Peyer's patch (tissue), 4 donors: Measurements from ENCODE around the gene DNAJC15.

Experiments used
- POLR2A ChIP-seq, 2 donors: fragments of 450-650 bp; IDR thresholded peaks; one replicate each; pipeline ENCODE4 v1.5.1; 2017; ENCODE audit warnings: antibody characterized with exemption in 2 of 2, mild to moderate bottlenecking in 2 of 2, moderate library complexity in 2 of 2
- TF ChIP-seq, protein P1 (sequence below), 6 experiments: fragments of 450-650 bp in 4 of 6; fragments of 200-600 bp in 2 of 6; sonication (generic) in 1 of 6; IDR thresholded peaks; one replicate each; pipeline ENCODE4 v1.5.1; 2017 to 2019; ENCODE audit warnings: antibody characterized with exemption in 6 of 6, mild to moderate bottlenecking in 3 of 6, moderate library complexity in 1 of 6

DNA sequence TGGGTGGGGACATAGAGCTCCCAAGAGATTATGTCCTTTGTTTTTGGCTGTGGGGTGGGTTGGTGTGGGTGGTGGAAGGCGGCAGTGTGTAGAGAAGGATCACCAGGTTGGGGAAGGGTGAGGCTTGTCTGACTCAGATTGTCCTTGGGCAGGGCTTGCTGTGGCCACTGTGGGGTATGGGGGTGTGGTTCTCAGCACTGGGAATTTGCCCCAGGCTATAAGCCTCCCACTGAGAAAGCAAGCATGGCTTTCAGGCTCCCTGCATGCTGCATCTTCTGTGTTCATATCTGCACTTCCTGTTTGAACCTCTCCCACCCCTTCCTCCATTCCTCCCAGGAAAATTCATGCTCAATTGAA lies 34.9 kb downstream of the DNAJC15 start:
- TF ChIP-seq POLR2A (IDR thresholded peaks at IDR 0.05): no peak
- TF ChIP-seq, protein P1, sequence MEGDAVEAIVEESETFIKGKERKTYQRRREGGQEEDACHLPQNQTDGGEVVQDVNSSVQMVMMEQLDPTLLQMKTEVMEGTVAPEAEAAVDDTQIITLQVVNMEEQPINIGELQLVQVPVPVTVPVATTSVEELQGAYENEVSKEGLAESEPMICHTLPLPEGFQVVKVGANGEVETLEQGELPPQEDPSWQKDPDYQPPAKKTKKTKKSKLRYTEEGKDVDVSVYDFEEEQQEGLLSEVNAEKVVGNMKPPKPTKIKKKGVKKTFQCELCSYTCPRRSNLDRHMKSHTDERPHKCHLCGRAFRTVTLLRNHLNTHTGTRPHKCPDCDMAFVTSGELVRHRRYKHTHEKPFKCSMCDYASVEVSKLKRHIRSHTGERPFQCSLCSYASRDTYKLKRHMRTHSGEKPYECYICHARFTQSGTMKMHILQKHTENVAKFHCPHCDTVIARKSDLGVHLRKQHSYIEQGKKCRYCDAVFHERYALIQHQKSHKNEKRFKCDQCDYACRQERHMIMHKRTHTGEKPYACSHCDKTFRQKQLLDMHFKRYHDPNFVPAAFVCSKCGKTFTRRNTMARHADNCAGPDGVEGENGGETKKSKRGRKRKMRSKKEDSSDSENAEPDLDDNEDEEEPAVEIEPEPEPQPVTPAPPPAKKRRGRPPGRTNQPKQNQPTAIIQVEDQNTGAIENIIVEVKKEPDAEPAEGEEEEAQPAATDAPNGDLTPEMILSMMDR (IDR thresholded peaks at IDR 0.05): no peak
